HG02642 (cell line): ENCODE results near the gene RAB3A.

Experiments
- ATAC-seq: cut with Tn5 transposase; IDR thresholded peaks from one replicate; pipeline ENCODE4 v1.9.1; 2021; ENCODE audit warnings: mild to moderate bottlenecking; ENCODE audit not compliant: unreplicated experiment, poor library complexity

Gene RAB3A, protein sequence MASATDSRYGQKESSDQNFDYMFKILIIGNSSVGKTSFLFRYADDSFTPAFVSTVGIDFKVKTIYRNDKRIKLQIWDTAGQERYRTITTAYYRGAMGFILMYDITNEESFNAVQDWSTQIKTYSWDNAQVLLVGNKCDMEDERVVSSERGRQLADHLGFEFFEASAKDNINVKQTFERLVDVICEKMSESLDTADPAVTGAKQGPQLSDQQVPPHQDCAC

GRCh38 chr19:18203863-18204393 is at the start of gene RAB3A:
Gene RAB3A (minus strand): TSS chr19:18204042. CDS start chr19:18202740, 1,302 bp downstream.
- peak; percentile 92 for ATAC-seq

DNA sequence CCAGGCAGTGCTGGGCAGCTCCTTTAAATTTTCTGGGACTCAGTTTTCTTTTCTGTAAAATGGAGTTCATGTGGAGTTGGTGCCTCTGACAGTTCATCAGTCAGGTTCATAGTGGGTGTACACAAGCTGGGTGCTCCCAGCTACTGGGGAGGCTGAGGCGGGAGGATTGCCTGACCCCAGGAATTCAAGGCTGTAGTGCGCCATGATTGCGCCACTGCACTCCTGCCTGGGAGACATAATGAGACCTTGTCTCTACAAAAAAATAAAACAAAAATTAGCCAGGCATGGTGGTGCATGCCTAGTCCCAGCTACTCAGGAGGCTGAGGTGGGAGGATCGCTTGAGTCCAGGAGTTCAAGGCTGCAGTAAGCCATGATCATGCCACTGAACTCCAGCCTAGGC is 49.3 kb upstream of the RAB3A start:
- no peak for ATAC-seq

- ATAC-seq: no peak
Measured at GRCh38 chr19:18252370-18252717, 48.5 kb upstream of the RAB3A start.

GRCh38 chr19:18251587-18252369 is 47.9 kb upstream of the RAB3A start:
- ATAC-seq: no peak

GRCh38 chr19:18249834-18250233 is 46.0 kb upstream of the RAB3A start:
- ATAC-seq: no peak

DNA sequence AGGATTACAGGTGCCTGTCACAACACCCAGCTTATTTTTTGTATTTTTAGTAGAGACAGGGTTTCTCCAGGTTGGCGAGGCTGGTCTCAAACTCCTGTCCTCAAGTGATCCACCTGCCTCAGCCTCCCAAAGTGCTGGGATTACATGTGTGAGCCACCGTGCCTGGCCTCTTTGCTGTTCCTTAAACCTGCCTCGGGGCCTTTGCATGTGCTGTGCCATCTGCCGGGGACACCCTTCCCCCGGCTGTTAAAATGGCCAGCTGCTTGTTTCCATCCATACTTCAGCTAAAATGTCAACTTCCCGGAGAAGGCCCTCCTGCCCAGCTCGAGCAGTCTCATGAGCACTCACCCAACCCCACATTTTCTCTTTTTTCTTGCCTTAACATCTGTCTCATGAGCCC is 41.5 kb upstream of the RAB3A start:
- no peak for ATAC-seq

DNA sequence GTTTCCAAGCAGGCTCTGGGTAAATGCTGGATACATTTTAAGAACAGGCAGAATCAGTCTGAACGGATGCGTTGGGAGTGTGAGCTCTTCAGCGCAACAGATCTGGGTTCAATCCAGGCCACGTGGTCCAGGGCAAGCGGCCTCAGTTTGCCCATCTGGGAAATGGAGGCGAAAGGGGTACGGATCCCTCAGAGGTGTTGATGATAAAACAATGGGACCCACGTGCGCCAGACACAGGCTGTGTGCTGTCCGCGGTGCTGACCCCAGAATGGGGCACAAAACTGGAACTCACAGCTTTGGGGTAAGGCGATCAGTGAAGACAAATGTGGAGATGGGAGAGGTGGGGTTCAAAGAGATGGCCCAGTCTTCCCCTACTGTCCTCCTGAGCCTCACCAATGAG is 35.5 kb upstream of the RAB3A start:
- no peak for ATAC-seq

DNA sequence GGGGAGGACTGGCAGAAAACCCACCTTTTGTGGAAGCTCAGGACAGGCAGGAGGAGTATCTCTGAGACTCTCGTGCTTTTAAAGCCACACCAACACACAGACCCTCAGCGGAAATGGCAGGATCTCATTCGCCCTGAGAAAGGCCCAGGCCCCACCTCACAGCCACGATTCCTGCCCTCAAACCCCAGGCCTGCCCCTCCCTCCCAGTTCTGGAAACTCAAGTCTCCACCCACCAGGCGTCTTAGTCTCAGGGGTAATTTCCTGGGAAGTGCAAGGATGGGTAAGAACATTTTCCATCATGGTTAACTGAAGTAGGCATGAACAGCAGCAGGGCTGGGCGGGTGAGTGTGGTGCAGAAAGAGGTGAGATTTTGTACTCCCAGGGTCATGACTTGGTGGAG is 30.4 kb upstream of the RAB3A start:
- ATAC-seq: no peak

DNA sequence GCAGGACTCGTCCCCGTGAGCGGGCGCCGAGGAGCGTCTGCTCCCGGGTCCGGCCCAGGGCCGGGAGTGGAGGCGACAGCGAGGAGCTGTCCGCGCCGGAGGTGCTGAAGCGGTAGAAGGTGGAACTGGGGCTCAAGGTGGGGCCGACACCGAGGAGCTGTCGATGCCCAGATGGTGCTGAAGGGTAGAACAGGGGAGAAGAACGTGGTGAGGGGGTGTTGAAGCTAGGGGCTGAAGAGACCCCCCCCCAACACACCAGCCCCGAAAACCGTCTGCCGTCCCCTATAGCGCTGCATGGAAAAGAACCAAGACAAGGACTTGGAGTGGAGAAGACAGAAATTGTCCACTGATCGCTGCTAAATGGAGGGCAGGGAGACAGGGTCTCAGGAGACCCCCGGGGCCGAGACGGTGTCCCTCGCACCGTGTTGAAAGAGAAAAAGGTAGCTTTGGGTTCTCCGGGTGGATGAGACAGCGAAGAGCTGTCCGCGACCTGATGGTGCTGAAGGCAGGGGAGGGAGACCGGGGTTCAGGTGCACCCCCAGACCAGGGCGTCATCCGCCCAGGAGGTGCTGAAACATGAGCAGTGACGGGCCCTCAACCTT is 29.5 kb upstream of the RAB3A start:
- no peak for ATAC-seq

DNA sequence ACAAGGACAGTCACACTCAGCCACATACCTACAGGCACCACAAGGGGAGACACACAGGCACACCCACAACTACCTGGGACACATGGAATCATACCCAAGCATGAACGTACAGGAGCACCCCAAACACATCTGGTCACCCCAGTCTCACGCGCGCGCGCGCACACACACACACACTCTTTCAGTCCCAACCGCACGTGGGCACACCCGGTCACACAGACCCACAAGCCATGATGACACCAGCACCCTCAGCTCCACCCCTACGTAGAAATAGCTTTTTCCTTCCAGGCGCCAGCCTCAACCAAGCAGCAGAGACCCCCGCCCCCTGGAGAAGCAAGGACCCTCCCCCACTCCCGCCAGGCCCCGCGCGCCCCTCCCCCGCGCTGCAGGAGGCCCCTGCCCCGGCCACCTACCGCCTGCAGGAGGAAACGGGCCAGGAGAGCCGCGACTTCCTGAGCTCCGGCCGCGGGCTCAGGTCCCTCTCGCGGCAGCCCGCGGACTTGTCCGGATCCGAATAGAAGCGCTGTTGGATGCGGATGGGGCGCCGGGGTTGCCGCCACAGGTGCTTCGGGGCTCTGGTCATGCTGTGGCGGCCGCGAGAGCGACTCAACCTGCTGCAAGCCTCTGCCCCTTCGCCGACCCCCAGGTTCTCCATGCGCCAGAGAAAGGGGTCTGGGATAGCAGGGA is 28.8 kb upstream of the RAB3A start:
- ATAC-seq: no peak

DNA sequence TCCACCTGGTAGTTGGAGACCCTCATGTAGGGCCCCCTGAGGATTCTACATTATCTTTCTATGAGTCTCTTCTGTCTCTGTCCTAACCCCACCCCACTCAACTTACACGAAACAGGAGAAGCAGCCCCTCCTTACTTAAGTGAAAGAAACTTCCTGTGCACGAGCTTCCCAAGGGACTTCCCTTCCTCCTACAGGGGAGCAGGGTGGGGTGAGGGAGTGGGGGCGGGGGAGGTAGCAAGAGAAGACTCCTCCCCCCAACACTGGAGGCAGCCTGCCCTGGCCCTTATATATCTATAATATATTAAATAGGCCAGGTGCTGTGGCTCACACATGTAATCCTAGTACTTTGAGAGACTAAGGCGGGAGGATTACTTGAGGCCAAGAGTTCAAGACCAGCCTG is 27.9 kb upstream of the RAB3A start:
- ATAC-seq: no peak

- ATAC-seq: no peak
Measured at GRCh38 chr19:18230941-18231734, 27.3 kb upstream of the RAB3A start.

- no peak for ATAC-seq
Measured at GRCh38 chr19:18229915-18230314, 26.1 kb upstream of the RAB3A start.

- ATAC-seq: no peak
Measured at GRCh38 chr19:18229474-18229873, 25.6 kb upstream of the RAB3A start.

GRCh38 chr19:18227781-18228271 is 24.0 kb upstream of the RAB3A start:
- no peak for ATAC-seq

DNA sequence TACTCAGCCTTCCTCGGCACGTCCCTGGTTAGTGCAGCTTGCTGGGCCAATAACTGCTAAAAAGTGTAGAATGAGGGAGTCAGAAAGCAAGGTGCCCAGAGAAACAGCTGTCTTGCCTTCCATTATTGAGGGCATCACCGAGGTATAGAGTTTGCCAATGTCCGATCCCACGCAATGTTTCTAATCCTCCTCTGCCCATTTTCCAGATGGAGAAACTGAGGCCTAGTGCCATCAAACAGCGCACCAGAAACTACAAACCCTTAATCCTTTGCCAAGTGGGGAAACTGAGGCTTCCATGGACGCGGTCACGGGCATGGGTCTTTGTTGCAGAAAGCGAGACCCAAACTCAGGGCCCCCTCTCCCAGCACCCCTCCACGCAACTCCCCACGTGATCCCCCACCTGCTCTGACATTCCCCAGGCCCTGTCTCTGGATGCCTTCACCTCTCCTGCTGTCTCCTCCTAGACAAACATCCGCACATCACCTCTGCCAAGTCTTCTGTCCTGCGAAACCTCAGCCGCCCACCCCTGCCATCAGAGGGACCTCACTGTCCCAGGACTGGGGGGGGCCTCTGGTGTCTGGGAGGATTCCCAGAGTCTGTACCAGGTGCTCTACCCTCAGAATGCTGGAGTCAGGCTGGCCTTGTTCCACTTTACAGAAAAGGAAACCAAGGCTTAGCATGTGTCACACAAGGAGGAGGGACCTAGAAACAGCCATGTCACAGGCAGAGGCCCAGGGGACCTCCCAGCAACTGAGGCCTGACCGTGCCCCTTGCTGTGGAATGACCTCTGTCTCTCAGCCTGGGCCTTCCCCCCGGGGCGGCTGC is 23.3 kb upstream of the RAB3A start:
- no peak for ATAC-seq

- ATAC-seq: no peak
Measured at GRCh38 chr19:18225702-18226468, 22.0 kb upstream of the RAB3A start, which contains the start of gene PDE4C. Gene PDE4C (minus strand): TSS chr19:18226438. CDS start chr19:18226415, 23 bp downstream.

DNA sequence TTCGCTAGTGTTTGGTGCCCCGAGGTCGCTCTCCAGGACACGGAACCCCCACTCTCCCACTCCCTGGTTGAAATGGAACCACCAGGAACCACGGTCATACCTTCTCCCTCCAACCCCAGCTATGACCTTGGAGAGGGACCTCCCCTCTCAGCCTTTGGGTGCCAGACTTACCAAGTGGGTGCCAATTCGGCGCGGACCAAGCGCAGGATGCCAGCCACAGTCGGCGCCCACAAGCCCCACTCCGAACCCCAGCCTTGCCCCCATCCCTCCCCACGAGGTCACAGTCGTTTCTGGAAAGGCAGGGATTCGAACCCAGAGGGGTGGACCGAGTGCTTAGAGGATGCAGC is 21.5 kb upstream of the RAB3A start:
- no peak for ATAC-seq
